Mucosa of gallbladder (tissue), 1 donor: ENCODE measurements around the gene PHEX. TPM values are rescaled to one million over a fixed set of nuclear protein-coding genes. Genes with fewer than 3 reads are reported as not detected.
"Not testable (repeated sequence)": the region's sequence is repeated elsewhere in the genome, so short reads cannot be mapped to it uniquely, and the experiment has no call there.

Experiments
- DNase-seq: peaks from one replicate; pipeline ENCODE4 v3.0.0-alpha.2; 2020; ENCODE audit warnings: low spot score
- total RNA-seq: library from RNA; stranded (reverse); gene quantifications from one replicate; pipeline ENCODE4 v1.2.1, GENCODE V29; 2021
- donor health status: DM: no; HTN: no; CAD: no.

PHEX gene
- total RNA-seq, 1 donor from 2014 or later, result 1.1 TPM

- DNase-seq, result no peak
Measured at GRCh38 chrX:22246620-22247019, 214.5 kb downstream of the PHEX start.

DNA sequence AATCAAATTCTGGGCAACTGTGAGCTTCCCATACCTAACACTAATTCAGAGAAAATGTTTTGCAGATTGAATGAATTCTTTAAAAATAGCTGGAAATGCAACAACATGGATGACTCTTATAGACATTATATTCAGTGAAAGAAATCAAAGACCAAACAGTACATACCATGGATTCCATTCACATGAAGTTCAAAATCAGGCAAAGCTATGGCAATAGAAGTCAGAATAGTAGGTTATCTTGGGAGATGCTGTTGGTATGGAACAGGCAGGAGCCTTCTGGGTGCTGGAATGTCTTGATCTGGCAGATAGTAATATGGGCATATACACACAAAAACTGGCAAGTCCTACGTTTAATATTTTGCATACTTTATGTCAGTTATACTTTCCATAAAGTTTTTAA is 215.0 kb downstream of the PHEX start:
- no peak for DNase-seq

DNA sequence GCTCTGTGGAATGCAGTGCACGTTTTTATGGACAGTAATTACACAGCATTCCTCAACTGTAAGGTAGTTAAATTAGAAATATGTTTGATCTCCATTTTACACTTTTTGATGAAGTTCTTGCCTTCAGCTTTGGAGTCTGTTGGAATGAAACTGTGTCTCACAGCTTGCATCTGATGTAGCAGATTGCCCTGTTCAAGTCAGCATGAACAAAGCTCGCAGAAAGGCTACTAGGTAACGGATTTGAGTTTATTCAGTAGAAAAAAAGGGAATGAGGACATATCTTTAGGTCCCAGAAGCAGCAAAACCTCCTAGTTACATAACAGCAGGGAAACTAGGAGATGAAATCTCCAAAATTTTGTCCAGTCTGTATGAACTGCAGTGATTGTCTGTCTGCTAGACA is 216.3 kb downstream of the PHEX start:
- DNase-seq, result no peak

DNA sequence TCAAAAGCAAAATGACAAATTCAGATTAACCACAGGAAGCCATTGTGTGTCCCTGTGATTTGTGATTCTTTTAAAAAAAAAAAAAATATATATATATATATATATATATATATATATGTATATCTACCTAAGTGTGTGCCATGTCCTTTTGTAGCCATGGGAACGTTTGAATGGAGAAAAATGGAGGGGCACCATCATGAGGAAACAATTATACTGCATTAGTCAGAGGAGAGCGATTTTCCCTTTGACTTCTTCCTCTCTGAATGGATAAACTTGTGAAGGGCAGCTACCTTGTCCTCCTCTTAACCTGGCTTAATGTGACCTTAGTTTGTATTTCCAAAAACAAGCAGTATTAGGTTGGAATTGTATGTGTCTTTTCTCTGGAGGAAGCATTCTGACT is 217.2 kb downstream of the PHEX start:
- no peak for DNase-seq

GRCh38 chrX:22268706-22269105 is 236.6 kb downstream of the PHEX start:
- DNase-seq, result no peak

DNA sequence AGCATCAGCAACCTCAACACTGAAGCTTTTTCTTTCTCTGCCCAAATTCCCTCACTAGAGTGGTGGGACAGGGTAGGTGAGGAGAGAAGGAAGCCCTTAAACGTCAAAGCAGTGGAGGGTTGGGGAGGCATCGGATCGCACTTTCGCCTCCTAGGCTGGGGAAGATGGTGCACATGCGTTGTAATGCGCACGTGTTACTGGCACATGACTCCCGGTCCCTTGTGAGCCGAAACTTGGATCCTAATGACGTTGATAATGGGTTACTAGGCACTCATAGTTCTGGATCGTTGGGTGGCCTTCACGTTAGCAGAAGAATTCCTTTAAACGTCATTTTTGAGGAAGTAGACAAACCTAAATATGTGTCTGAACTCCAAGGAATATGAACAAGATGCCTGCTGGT is 240.5 kb downstream of the PHEX start, which contains the start of gene CBLL2:
TSS of gene CBLL2 (plus strand) at position 301 of the 400 bp plus-strand sequence. CDS start at position 380, 79 bp downstream.
- DNase-seq, result no peak

DNA sequence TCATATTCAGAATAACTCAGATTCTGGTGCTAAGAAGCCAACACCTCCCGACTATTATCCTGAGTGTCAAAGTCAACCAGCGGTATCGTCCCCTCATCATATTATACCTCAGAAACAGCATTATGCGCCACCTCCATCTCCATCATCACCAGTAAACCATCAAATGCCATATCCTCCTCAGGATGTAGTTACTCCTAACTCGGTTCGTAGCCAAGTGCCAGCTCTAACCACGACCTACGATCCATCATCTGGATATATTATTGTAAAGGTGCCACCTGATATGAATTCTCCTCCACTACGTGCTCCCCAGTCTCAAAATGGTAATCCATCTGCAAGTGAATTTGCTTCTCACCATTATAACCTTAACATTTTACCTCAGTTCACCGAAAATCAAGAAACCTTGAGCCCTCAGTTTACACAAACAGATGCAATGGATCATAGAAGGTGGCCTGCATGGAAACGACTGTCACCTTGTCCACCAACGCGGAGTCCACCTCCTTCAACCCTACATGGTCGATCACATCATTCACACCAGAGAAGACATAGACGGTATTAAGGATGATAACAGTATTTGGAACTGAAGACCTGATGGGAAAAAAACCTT is 241.7 kb downstream of the PHEX start:
- no peak for DNase-seq

DNA sequence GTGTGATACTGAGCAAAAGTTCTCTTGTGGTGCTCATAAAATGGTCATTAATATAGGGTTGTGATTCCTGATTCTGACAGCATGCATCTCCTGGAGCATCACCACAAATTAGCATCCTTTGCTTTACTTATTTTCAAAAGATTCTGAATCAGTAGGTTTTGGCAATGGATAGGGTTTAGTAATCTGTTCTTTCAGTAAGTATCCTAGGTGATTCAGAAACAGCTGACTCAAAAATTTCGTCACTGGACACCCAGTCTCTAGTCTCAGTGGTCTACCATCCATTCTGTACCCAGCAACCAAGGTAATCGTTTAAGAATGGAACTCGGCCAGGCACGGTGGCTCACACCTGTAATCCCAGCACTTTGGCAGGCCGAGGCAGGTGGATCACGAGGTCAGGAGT is 244.7 kb downstream of the PHEX start:
- no peak for DNase-seq

GRCh38 chrX:22278375-22278774 is 246.2 kb downstream of the PHEX start:
- DNase-seq, result no peak

- not testable (repeated sequence) for DNase-seq
Measured at GRCh38 chrX:22289209-22289608, 257.1 kb downstream of the PHEX start.

GRCh38 chrX:22296871-22297270 is 264.7 kb downstream of the PHEX start:
- no peak for DNase-seq

DNA sequence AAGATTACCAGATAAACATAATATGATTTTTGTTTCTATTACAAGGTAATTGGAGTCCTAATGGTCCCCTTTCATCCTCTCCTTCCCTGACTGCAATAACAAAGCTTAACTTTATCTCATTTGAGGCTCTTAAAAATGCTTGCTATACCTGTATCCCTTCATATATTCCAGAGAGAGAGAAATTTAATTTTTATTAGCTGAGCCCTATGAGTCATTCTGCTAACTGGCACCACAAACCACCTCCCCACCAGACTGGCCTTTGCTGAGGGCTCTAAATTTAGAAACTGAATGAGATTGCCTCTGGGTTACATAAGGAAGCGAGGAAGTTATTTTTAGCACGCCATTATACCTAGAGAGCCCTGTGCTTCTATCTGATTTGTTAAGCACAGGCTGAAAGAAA is 268.0 kb downstream of the PHEX start:
- no peak for DNase-seq

Other genes with a start within 250 kb of the PHEX start
- gene MBTPS2, start 192.7 kb upstream of the PHEX start, total RNA-seq, result 11.9 TPM
- 1.9 TPM for gene YY2, start 176.3 kb upstream of the PHEX start, total RNA-seq
- 67.0 TPM for gene SMS, start 91.6 kb upstream of the PHEX start, total RNA-seq
- gene CBLL2, start 240.6 kb downstream of the PHEX start, total RNA-seq, result not detected